GM12873 (cell line): ENCODE data around the gene B4GALT3.

ENCODE experiments used
- CTCF ChIP-seq: IDR thresholded peaks from 2 replicates; pipeline ENCODE4 v1.5.1; 2012; ENCODE audit warnings: low read depth, mild to moderate bottlenecking, moderate library complexity, low read length, control low read depth; ENCODE audit not compliant: insufficient read depth; ENCODE audit errors: missing control alignments

The B4GALT3 gene

GRCh38 chr1:161179698-161180097, 2.4 kb upstream of the B4GALT3 start:
- TF ChIP-seq CTCF, result no peak

GRCh38 chr1:161177936-161178244, 583 bp upstream of the B4GALT3 start:
- no peak for TF ChIP-seq CTCF

GRCh38 chr1:161176468-161177111, 717 bp downstream of the B4GALT3 start:
- TF ChIP-seq CTCF, result no peak

GRCh38 chr1:161175771-161176453, 1.4 kb downstream of the B4GALT3 start:
- TF ChIP-seq CTCF, result no peak

- TF ChIP-seq CTCF, result no peak
Measured at GRCh38 chr1:161174911-161175310, 2.4 kb downstream of the B4GALT3 start.

GRCh38 chr1:161173711-161174110, 3.6 kb downstream of the B4GALT3 start:
- TF ChIP-seq CTCF, result no peak

- TF ChIP-seq CTCF, result no peak
Measured at GRCh38 chr1:161172776-161173376, 4.4 kb downstream of the B4GALT3 start.
